ENCODE data around the gene CDKN2B-AS1. TPM values are rescaled to one million over a fixed set of nuclear protein-coding genes. Genes with fewer than 3 reads are reported as not detected.
A peak's percentile ranks its signal among the peaks of the same experiment; 100 is the strongest.

Gene CDKN2B-AS1
- total RNA-seq, 6 experiments from 2014 or later: 0.61 to 1.5 (median 1.2) TPM

GRCh38 chr9:22105005-22105722 lies 110.6 kb downstream of the CDKN2B-AS1 start:
- peak overlapping the region; percentile 85 for H3K27ac Mint-ChIP-seq
- no peaks in the 10 kb centered on the region for H3K9me3 Mint-ChIP-seq
- DNase-seq: no peak
- peaks cover 81% of the 10 kb centered on the region for H3K4me1 Mint-ChIP-seq (ENCODE audit: low read depth)
- TF ChIP-seq, protein P1, sequence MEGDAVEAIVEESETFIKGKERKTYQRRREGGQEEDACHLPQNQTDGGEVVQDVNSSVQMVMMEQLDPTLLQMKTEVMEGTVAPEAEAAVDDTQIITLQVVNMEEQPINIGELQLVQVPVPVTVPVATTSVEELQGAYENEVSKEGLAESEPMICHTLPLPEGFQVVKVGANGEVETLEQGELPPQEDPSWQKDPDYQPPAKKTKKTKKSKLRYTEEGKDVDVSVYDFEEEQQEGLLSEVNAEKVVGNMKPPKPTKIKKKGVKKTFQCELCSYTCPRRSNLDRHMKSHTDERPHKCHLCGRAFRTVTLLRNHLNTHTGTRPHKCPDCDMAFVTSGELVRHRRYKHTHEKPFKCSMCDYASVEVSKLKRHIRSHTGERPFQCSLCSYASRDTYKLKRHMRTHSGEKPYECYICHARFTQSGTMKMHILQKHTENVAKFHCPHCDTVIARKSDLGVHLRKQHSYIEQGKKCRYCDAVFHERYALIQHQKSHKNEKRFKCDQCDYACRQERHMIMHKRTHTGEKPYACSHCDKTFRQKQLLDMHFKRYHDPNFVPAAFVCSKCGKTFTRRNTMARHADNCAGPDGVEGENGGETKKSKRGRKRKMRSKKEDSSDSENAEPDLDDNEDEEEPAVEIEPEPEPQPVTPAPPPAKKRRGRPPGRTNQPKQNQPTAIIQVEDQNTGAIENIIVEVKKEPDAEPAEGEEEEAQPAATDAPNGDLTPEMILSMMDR (IDR thresholded peaks at IDR 0.05): no peak
- H3K4me3 Mint-ChIP-seq: no peak overlapping the region; the same call in 1 of the 2 replicates
- no peaks in the 10 kb centered on the region for H3K36me3 Mint-ChIP-seq (ENCODE audit: low read depth)
- no peaks in the 10 kb centered on the region for H3K27me3 Mint-ChIP-seq (ENCODE audit: insufficient read depth)

- Mint-ChIP-seq H3K27me3 (ENCODE audit: insufficient read depth) (no peaks in the 10 kb centered on the region), H3K4me3 (no peak overlapping the region), H3K27ac (no peak overlapping the region; the same call in 1 of the 2 replicates), H3K4me1 (ENCODE audit: low read depth) (peaks cover 79% of the 10 kb centered on the region), H3K36me3 (ENCODE audit: low read depth) (no peaks in the 10 kb centered on the region), H3K9me3 (no peaks in the 10 kb centered on the region)
- TF ChIP-seq, protein P1 (IDR thresholded peaks at IDR 0.05): no peak
- DNase-seq: no peak
These were observed 112.8 kb downstream of the CDKN2B-AS1 start for GRCh38 chr9:22107202-22108045.

GRCh38 chr9:22108581-22109370 lies 114.2 kb downstream of the CDKN2B-AS1 start:
- Mint-ChIP-seq H3K9me3 (no peaks in the 10 kb centered on the region), H3K27me3 (ENCODE audit: insufficient read depth) (no peaks in the 10 kb centered on the region), H3K27ac (no peak overlapping the region), H3K36me3 (ENCODE audit: low read depth) (no peaks in the 10 kb centered on the region), H3K4me3 (no peak overlapping the region), H3K4me1 (ENCODE audit: low read depth) (peaks cover 77% of the 10 kb centered on the region)
- TF ChIP-seq, protein P1 (IDR thresholded peaks at IDR 0.05): no peak
- no peak for DNase-seq

DNA sequence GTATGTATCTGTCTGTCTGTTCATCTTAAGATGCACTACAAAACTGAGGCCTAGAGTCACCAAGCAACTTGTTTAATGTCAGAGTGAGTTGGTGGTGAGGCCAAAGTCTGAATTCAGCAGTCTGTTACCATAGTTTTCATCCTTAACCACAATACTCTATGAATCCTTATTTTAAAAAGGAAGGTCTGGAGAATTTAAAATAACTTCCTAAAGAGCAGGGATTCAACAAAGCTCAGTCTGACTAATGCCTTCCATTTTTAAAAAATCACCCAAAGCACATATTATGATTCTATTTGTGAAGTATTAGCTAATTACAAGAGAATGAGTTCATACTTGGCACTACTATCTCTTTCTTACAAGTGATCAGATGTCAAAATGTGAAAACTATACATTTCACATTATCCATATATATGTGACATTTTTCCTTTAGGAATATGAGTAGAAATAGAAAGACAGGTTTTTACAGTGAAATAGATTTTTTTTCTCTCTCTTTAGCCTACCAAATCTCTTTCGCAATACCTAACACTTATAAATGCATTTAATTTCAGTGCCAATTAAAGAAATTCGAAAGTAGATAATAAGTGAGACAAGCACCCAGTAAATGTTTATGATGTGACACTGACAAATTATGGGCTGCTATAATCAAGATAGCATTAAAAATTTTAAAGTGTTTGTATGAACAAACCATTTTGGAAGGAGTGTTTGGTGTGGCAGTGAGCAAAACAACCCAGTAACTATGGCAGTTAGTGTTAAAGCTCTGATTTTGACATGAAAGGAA lies 116.8 kb downstream of the CDKN2B-AS1 start:
- no peaks in the 10 kb centered on the region for H3K27me3 Mint-ChIP-seq (ENCODE audit: insufficient read depth)
- peaks cover 78% of the 10 kb centered on the region for H3K4me1 Mint-ChIP-seq (ENCODE audit: low read depth)
- no peak for DNase-seq
- H3K9me3 Mint-ChIP-seq: peaks cover 9% of the 10 kb centered on the region
- H3K36me3 Mint-ChIP-seq (ENCODE audit: low read depth): peaks cover 13% of the 10 kb centered on the region
- TF ChIP-seq, protein P1 (IDR thresholded peaks at IDR 0.05): no peak
- no peak overlapping the region; the same call in 1 of the 2 replicates for H3K4me3 Mint-ChIP-seq
- peak overlapping the region; percentile 82 for H3K27ac Mint-ChIP-seq

DNA sequence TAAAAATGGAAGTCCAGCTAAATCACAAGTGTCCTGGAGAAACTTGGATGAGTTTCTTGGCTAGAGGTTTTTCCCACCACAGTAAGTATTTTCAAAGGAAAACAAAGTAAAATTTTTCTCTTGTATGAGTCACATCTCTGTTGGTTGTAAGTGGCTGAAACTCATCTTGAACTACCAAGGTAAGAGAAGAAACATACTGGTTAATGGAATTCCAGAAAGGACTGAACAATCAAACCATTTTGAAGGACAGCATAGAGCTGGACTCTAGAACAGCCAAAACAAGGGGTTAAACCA lies 117.3 kb downstream of the CDKN2B-AS1 start:
- H3K27me3 Mint-ChIP-seq (ENCODE audit: insufficient read depth): no peaks in the 10 kb centered on the region
- H3K36me3 Mint-ChIP-seq (ENCODE audit: low read depth): peaks cover 13% of the 10 kb centered on the region
- peak overlapping the region; percentile 82 for H3K27ac Mint-ChIP-seq
- no peak overlapping the region; the same call in 1 of the 2 replicates for H3K4me3 Mint-ChIP-seq
- H3K9me3 Mint-ChIP-seq: peaks cover 9% of the 10 kb centered on the region
- H3K4me1 Mint-ChIP-seq (ENCODE audit: low read depth): peaks cover 80% of the 10 kb centered on the region
- TF ChIP-seq, protein P1 (IDR thresholded peaks at IDR 0.05): no peak
- DNase-seq: peak; percentile 70

Measured in HFFc6 (cell line).